HEK293 (cell line): ENCODE results near the gene PVRIG.

Source experiments
- FEZF1 ChIP-seq: fragments of 450-650 bp; formaldehyde crosslinking; IDR thresholded peaks from 2 replicates; pipeline ENCODE4 v1.5.1; 2016; ENCODE audit warnings: missing biosample characterization, missing genetic modification characterization
- GLI4 ChIP-seq: fragments of 450-650 bp; formaldehyde crosslinking; IDR thresholded peaks from 2 replicates; pipeline ENCODE4 v1.5.1; 2016; ENCODE audit warnings: missing biosample characterization, missing genetic modification characterization
- MZF1 ChIP-seq: fragments of 450-650 bp; formaldehyde crosslinking; IDR thresholded peaks from 2 replicates; pipeline ENCODE4 v1.5.1; 2017; ENCODE audit warnings: missing biosample characterization, missing genetic modification characterization, borderline replicate concordance
- PRDM10 ChIP-seq: fragments of 450-650 bp; formaldehyde crosslinking; IDR thresholded peaks from 2 replicates; pipeline ENCODE4 v1.5.1; 2016; ENCODE audit warnings: missing biosample characterization, missing genetic modification characterization
- REPIN1 ChIP-seq: fragments of 450-650 bp; formaldehyde crosslinking; IDR thresholded peaks from 2 replicates; pipeline ENCODE4 v1.5.1; 2017; ENCODE audit warnings: missing biosample characterization, missing genetic modification characterization, low read depth
- YY1 ChIP-seq: fragments of 450-650 bp; formaldehyde crosslinking; IDR thresholded peaks from 2 replicates; pipeline ENCODE4 v1.5.1; 2018; ENCODE audit warnings: missing biosample characterization, missing genetic modification characterization
- ZFP69B ChIP-seq: fragments of 450-650 bp; formaldehyde crosslinking; IDR thresholded peaks from 2 replicates; pipeline ENCODE4 v1.5.1; 2016; ENCODE audit warnings: missing biosample characterization, missing genetic modification characterization
- ZNF16 ChIP-seq: fragments of 450-650 bp; formaldehyde crosslinking; IDR thresholded peaks from 2 replicates; pipeline ENCODE4 v1.5.1; 2016; ENCODE audit warnings: low read depth, missing biosample characterization, missing genetic modification characterization
- ZNF184 ChIP-seq: fragments of 450-650 bp; IDR thresholded peaks from 2 replicates; pipeline ENCODE4 v1.5.1; 2018; ENCODE audit warnings: missing biosample characterization, mild to moderate bottlenecking, missing genetic modification characterization
- ZNF211 ChIP-seq: fragments of 450-650 bp; formaldehyde crosslinking; IDR thresholded peaks from 2 replicates; pipeline ENCODE4 v1.5.1; 2016; ENCODE audit warnings: low read depth, missing biosample characterization, missing genetic modification characterization
- ZNF214 ChIP-seq: fragments of 450-650 bp; formaldehyde crosslinking; IDR thresholded peaks from 2 replicates; pipeline ENCODE4 v1.5.1; 2017; ENCODE audit warnings: missing biosample characterization, mild to moderate bottlenecking, missing genetic modification characterization, borderline replicate concordance
- ZNF24 ChIP-seq: fragments of 450-650 bp; formaldehyde crosslinking; IDR thresholded peaks from 2 replicates; pipeline ENCODE4 v1.5.1; 2016; ENCODE audit warnings: missing biosample characterization, missing genetic modification characterization
- ZNF394 ChIP-seq: fragments of 450-650 bp; formaldehyde crosslinking; IDR thresholded peaks from 2 replicates; pipeline ENCODE4 v1.5.1; 2016; ENCODE audit warnings: missing biosample characterization, missing genetic modification characterization, mild to moderate bottlenecking, moderate library complexity, borderline replicate concordance
- ZNF404 ChIP-seq: fragments of 450-650 bp; formaldehyde crosslinking; IDR thresholded peaks from 2 replicates; pipeline ENCODE4 v1.5.1; 2017; ENCODE audit warnings: missing biosample characterization, missing genetic modification characterization
- ZNF423 ChIP-seq: fragments of 450-650 bp; formaldehyde crosslinking; IDR thresholded peaks from 2 replicates; pipeline ENCODE4 v1.5.1; 2016; ENCODE audit warnings: missing biosample characterization, missing genetic modification characterization
- ZNF426 ChIP-seq: fragments of 450-650 bp; formaldehyde crosslinking; IDR thresholded peaks from 2 replicates; pipeline ENCODE4 v1.5.1; 2017; ENCODE audit warnings: missing biosample characterization, missing genetic modification characterization, mild to moderate bottlenecking, inconsistent platforms, moderate library complexity
- ZNF521 ChIP-seq: fragments of 450-650 bp; formaldehyde crosslinking; IDR thresholded peaks from 2 replicates; pipeline ENCODE4 v1.5.1; 2017; ENCODE audit warnings: missing biosample characterization, mild to moderate bottlenecking, missing genetic modification characterization
- ZNF600 ChIP-seq: fragments of 450-650 bp; formaldehyde crosslinking; IDR thresholded peaks from 2 replicates; pipeline ENCODE4 v1.5.1; 2016; ENCODE audit warnings: missing biosample characterization, missing genetic modification characterization
- ZNF610 ChIP-seq: fragments of 450-650 bp; formaldehyde crosslinking; IDR thresholded peaks from 2 replicates; pipeline ENCODE4 v1.5.1; 2016; ENCODE audit warnings: missing biosample characterization, missing genetic modification characterization, borderline replicate concordance
- ZNF621 ChIP-seq: fragments of 450-650 bp; formaldehyde crosslinking; IDR thresholded peaks from 2 replicates; pipeline ENCODE4 v1.5.1; 2017; ENCODE audit warnings: missing biosample characterization, missing genetic modification characterization
- ZNF629 ChIP-seq: fragments of 450-650 bp; formaldehyde crosslinking; IDR thresholded peaks from 2 replicates; pipeline ENCODE4 v1.5.1; 2017; ENCODE audit warnings: missing biosample characterization, missing genetic modification characterization
- ZNF654 ChIP-seq: fragments of 450-650 bp; formaldehyde crosslinking; IDR thresholded peaks from 2 replicates; pipeline ENCODE4 v1.5.1; 2016; ENCODE audit warnings: low read depth, missing biosample characterization, missing genetic modification characterization
- ZNF664 ChIP-seq: fragments of 450-650 bp; formaldehyde crosslinking; IDR thresholded peaks from 2 replicates; pipeline ENCODE4 v1.5.1; 2016; ENCODE audit warnings: missing biosample characterization, missing genetic modification characterization
- ZNF747 ChIP-seq: fragments of 450-650 bp; formaldehyde crosslinking; IDR thresholded peaks from 2 replicates; pipeline ENCODE4 v1.5.1; 2016; ENCODE audit warnings: missing biosample characterization, missing genetic modification characterization
- ZNF776 ChIP-seq: fragments of 450-650 bp; formaldehyde crosslinking; IDR thresholded peaks from 2 replicates; pipeline ENCODE4 v1.5.0; 2017; ENCODE audit warnings: missing biosample characterization, missing genetic modification characterization, borderline replicate concordance
- ZNF777 ChIP-seq: fragments of 450-650 bp; formaldehyde crosslinking; IDR thresholded peaks from 2 replicates; pipeline ENCODE4 v1.5.1; 2017; ENCODE audit warnings: missing biosample characterization, missing genetic modification characterization, borderline replicate concordance
- ZNF792 ChIP-seq: fragments of 450-650 bp; formaldehyde crosslinking; IDR thresholded peaks from 2 replicates; pipeline ENCODE4 v1.5.1; 2016; ENCODE audit warnings: missing biosample characterization, missing genetic modification characterization
- TF ChIP-seq, protein P1 (sequence below): fragments of 450-650 bp; formaldehyde crosslinking; IDR thresholded peaks from 2 replicates; pipeline ENCODE4 v1.5.1; 2017; ENCODE audit warnings: missing biosample characterization, missing genetic modification characterization
- TF ChIP-seq, protein P2 (sequence below): fragments of 450-650 bp; formaldehyde crosslinking; IDR thresholded peaks from 2 replicates; pipeline ENCODE4 v1.5.1; 2016; ENCODE audit warnings: missing biosample characterization, missing genetic modification characterization
- TF ChIP-seq, protein P3 (sequence below): fragments of 450-650 bp; formaldehyde crosslinking; IDR thresholded peaks from 2 replicates; pipeline ENCODE4 v1.5.1; 2017; ENCODE audit warnings: missing biosample characterization, missing genetic modification characterization
- TF ChIP-seq, protein P4 (sequence below): fragments of 450-650 bp; formaldehyde crosslinking; IDR thresholded peaks from 2 replicates; pipeline ENCODE4 v1.5.1; 2016; ENCODE audit warnings: missing biosample characterization, missing genetic modification characterization

PVRIG gene

DNA sequence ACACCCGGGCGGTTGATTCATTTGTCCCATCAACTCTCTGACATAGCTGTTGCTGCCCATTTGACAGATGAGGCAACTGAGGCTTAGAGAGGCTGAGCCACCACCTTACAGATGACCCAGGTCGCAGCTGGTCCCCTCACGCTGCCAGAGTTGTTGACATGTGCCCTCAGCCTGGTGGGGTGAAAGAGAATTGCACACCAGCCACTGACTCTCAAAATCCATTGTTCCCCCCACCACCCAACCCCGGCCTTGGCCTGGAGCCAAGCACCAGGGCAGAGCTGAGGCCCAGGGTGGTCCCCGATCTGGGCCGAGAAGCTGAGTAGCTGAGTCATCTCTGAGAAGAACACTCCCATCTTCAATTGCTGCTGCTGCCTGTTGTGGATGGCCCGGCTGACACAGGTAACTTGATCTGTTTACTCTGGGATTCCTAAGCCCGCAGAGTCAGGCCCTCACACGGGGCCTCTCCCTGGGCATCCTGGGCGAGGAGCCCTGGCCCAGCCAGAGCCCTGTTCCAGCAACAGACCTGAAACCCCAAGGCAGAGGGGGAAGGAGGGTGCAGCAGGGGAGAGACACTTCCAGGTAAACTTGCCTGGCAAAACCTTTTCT, 27.5 kb downstream of the PVRIG start (continued):
- TF ChIP-seq ZNF184 (tag by site-specific recombination) (peak; percentile 77; the same call in 1 of the 2 replicates), ZNF404 (tag by site-specific recombination) (no peak), FEZF1 (tag by site-specific recombination) (peak; percentile 69), ZNF16 (tag by site-specific recombination) (no peak), PRDM10 (tag by site-specific recombination) (peak; percentile 61; the same call in 1 of the 2 replicates), ZNF24 (tag by site-specific recombination) (peak; percentile 75; the same call in 1 of the 2 replicates), ZNF777 (tag by site-specific recombination) (no peak), ZNF664 (tag by site-specific recombination) (no peak), ZNF600 (tag by site-specific recombination) (peak; percentile 96), ZNF776 (no peak), ZNF521 (tag by site-specific recombination) (no peak), ZNF621 (tag by site-specific recombination) (no peak), ZNF394 (peak; percentile 45), ZNF423 (no peak; the same call in 1 of the 2 replicates), REPIN1 (tag by site-specific recombination) (no peak), ZNF426 (no peak), ZNF214 (no peak), ZNF792 (tag by site-specific recombination) (no peak), ZNF747 (tag by site-specific recombination) (no peak), GLI4 (tag by site-specific recombination) (no peak), ZFP69B (tag by site-specific recombination) (peak; percentile 86), MZF1 (0 out of 2 replicates have a peak, but pooled peaks have one; percentile 16), YY1 (no peak), ZNF211 (tag by site-specific recombination) (no peak), ZNF610 (tag by site-specific recombination) (no peak), ZNF654 (tag by site-specific recombination) (no peak), ZNF629 (tag by site-specific recombination) (peak; percentile 90)
- TF ChIP-seq, protein P1, sequence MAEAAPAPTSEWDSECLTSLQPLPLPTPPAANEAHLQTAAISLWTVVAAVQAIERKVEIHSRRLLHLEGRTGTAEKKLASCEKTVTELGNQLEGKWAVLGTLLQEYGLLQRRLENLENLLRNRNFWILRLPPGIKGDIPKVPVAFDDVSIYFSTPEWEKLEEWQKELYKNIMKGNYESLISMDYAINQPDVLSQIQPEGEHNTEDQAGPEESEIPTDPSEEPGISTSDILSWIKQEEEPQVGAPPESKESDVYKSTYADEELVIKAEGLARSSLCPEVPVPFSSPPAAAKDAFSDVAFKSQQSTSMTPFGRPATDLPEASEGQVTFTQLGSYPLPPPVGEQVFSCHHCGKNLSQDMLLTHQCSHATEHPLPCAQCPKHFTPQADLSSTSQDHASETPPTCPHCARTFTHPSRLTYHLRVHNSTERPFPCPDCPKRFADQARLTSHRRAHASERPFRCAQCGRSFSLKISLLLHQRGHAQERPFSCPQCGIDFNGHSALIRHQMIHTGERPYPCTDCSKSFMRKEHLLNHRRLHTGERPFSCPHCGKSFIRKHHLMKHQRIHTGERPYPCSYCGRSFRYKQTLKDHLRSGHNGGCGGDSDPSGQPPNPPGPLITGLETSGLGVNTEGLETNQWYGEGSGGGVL (tag by site-specific recombination) = peak; percentile 95
- TF ChIP-seq, protein P2, sequence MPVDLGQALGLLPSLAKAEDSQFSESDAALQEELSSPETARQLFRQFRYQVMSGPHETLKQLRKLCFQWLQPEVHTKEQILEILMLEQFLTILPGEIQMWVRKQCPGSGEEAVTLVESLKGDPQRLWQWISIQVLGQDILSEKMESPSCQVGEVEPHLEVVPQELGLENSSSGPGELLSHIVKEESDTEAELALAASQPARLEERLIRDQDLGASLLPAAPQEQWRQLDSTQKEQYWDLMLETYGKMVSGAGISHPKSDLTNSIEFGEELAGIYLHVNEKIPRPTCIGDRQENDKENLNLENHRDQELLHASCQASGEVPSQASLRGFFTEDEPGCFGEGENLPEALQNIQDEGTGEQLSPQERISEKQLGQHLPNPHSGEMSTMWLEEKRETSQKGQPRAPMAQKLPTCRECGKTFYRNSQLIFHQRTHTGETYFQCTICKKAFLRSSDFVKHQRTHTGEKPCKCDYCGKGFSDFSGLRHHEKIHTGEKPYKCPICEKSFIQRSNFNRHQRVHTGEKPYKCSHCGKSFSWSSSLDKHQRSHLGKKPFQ (tag by site-specific recombination) = peak; percentile 42; the same call in 1 of the 2 replicates
- TF ChIP-seq, protein P3, sequence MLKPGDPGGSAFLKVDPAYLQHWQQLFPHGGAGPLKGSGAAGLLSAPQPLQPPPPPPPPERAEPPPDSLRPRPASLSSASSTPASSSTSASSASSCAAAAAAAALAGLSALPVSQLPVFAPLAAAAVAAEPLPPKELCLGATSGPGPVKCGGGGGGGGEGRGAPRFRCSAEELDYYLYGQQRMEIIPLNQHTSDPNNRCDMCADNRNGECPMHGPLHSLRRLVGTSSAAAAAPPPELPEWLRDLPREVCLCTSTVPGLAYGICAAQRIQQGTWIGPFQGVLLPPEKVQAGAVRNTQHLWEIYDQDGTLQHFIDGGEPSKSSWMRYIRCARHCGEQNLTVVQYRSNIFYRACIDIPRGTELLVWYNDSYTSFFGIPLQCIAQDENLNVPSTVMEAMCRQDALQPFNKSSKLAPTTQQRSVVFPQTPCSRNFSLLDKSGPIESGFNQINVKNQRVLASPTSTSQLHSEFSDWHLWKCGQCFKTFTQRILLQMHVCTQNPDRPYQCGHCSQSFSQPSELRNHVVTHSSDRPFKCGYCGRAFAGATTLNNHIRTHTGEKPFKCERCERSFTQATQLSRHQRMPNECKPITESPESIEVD (tag by site-specific recombination) = no peak
- TF ChIP-seq, protein P4, sequence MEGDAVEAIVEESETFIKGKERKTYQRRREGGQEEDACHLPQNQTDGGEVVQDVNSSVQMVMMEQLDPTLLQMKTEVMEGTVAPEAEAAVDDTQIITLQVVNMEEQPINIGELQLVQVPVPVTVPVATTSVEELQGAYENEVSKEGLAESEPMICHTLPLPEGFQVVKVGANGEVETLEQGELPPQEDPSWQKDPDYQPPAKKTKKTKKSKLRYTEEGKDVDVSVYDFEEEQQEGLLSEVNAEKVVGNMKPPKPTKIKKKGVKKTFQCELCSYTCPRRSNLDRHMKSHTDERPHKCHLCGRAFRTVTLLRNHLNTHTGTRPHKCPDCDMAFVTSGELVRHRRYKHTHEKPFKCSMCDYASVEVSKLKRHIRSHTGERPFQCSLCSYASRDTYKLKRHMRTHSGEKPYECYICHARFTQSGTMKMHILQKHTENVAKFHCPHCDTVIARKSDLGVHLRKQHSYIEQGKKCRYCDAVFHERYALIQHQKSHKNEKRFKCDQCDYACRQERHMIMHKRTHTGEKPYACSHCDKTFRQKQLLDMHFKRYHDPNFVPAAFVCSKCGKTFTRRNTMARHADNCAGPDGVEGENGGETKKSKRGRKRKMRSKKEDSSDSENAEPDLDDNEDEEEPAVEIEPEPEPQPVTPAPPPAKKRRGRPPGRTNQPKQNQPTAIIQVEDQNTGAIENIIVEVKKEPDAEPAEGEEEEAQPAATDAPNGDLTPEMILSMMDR = no peak
